NB4 (cell line): ENCODE results near the gene MT1M.
"Not testable (repeated sequence)": the region's sequence is repeated elsewhere in the genome, so short reads cannot be mapped to it uniquely, and the experiment has no call there.

Source experiments
- CTCF ChIP-seq: IDR thresholded peaks from one replicate; pipeline ENCODE4 v1.5.1; 2012; ENCODE audit warnings: low read depth, low read length
- MAX ChIP-seq: IDR thresholded peaks from 2 replicates; pipeline ENCODE4 v1.6.1; 2011; ENCODE audit warnings: low read depth, low read length

- TF ChIP-seq CTCF, MAX: not testable (repeated sequence)
Observed at GRCh38 chr16:56674570-56674969, 42.1 kb downstream of the MT1M start.
